ENCODE measurements around the gene RBP3. TPM values are rescaled to one million over a fixed set of nuclear protein-coding genes. Genes with fewer than 3 reads are reported as not detected.

The RBP3 gene
- not detected in 2 replicates for total RNA-seq (2014; rRNA removed; shearing (Covaris generic))

GRCh38 chr10:47348138-47348651, at the start of gene RBP3:
RBP3 (plus strand) TSS chr10:47348363; CDS start chr10:47348485, 122 bp downstream.
- H3K9me3 ChIP-seq (replicated peaks), result no peaks in the 10 kb centered on the region
- H3K27ac ChIP-seq, result no peak within 1 kb of the TSS
- no peak within 1 kb of the TSS for H3K4me3 ChIP-seq
- no peaks in the 10 kb centered on the region for H3K27me3 ChIP-seq
- no peaks in the 10 kb centered on the region for H3K4me1 ChIP-seq
- H3K36me3 ChIP-seq, result no peaks in the 10 kb centered on the region
- no peak for DNase-seq

- Histone ChIP-seq H3K9me3 (replicated peaks) (no peaks in the 10 kb centered on the region), H3K36me3 (no peaks in the 10 kb centered on the region), H3K27ac (no peak overlapping the region), H3K4me1 (no peaks in the 10 kb centered on the region; the same call in 1 of the 2 replicates), H3K4me3 (no peak overlapping the region), H3K27me3 (no peaks in the 10 kb centered on the region)
- no peak for DNase-seq
These were observed 49.4 kb upstream of the RBP3 start for GRCh38 chr10:47298715-47299114.

DNA sequence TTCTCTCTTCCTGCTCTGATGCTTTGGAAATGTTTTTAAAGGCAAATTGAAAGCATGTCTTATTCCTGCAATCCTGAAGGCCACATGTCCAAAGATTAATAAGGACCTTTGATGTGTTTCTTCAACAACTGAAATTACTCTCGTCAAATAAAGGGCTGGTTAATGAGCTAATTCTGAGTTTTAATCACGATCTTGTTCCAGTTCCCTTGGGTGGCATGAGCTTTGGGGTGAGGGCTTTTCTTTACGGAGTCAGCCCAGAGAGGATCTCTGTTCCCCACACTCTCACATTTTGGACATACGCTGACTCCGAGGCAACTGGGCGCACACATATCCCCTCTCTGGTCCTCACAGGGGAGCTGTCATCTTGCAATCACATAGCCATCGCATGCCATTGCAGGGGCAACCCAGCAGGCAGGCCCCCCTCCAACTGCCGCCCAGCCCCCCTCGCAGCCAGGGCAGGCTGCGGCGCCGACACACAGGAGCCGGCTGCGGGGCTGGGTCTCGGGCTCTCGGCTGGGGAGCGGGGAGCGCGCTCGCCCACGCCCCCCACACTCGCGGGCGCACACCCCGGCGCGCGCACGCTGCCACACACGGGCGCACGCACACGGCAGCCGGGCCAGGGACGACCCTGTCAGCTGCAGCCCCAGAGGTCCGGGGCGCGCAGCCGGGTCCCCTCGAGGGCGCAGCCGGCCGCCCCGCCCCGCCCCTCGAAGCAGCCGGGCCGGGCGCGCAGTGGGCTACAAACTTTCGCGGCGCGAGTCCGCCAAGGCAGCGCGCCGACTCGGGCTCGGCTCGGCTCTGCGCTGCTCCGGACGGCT, 48.3 kb upstream of the RBP3 start, which contains the start of gene GDF10:
Gene GDF10, plus strand, starts transcription at position 587 of the 818 bp plus-strand sequence. CDS start 455 bp downstream, outside the sequence.
- H3K36me3 ChIP-seq, result no peaks in the 10 kb centered on the region
- no peaks in the 10 kb centered on the region for H3K27me3 ChIP-seq
- H3K4me1 ChIP-seq, result no peaks in the 10 kb centered on the region; the same call in 1 of the 2 replicates
- H3K27ac ChIP-seq, result no peak within 1 kb of the TSS
- no peaks in the 10 kb centered on the region for H3K9me3 ChIP-seq (replicated peaks)
- no peak for DNase-seq
- no peak within 1 kb of the TSS for H3K4me3 ChIP-seq

DNA sequence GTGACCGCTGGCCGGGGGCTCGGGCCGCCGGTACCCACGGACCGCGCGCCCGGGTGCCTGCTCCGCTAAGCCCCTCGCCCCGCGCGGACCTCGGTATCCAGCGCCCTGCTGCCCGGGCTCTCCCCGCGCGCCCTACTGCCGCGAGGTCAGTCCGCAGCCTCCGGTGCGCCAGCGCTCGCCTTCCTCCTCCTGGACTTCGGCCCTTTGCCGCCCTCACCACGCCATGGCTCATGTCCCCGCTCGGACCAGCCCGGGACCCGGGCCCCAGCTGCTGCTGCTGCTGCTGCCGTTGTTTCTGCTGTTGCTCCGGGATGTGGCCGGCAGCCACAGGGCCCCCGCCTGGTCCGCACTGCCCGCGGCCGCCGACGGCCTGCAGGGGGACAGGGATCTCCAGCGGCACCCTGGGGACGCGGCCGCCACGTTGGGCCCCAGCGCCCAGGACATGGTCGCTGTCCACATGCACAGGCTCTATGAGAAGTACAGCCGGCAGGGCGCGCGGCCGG, 47.7 kb upstream of the RBP3 start:
- Histone ChIP-seq H3K27me3 (no peaks in the 10 kb centered on the region), H3K4me1 (no peaks in the 10 kb centered on the region; the same call in 1 of the 2 replicates), H3K4me3 (no peak overlapping the region), H3K36me3 (no peaks in the 10 kb centered on the region), H3K9me3 (replicated peaks) (no peaks in the 10 kb centered on the region), H3K27ac (no peak overlapping the region)
- DNase-seq, result no peak

DNA sequence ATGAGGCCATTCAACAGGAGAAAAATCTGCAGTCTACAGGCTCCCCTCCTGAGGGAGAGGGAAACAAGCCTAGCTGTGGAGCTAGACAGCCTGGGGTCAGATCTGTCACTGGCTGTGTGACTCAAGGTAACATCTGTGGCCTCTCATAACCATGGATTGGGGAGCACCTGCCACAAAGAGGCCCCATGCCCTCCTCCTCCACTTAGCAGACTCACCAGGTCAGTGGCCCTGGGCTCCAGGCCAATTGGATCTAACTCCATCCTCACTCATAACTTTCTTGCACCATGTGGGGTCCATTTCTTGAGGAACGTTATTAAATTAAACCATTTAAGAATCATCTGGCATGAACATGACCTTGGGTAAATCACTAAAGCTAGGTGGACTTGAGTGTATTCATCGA, 46.3 kb upstream of the RBP3 start:
- Histone ChIP-seq H3K27ac (no peak overlapping the region), H3K4me1 (no peaks in the 10 kb centered on the region), H3K27me3 (no peaks in the 10 kb centered on the region), H3K9me3 (replicated peaks) (no peaks in the 10 kb centered on the region), H3K36me3 (no peaks in the 10 kb centered on the region), H3K4me3 (no peak overlapping the region)
- peak; percentile 9 to 42 for DNase-seq

DNA sequence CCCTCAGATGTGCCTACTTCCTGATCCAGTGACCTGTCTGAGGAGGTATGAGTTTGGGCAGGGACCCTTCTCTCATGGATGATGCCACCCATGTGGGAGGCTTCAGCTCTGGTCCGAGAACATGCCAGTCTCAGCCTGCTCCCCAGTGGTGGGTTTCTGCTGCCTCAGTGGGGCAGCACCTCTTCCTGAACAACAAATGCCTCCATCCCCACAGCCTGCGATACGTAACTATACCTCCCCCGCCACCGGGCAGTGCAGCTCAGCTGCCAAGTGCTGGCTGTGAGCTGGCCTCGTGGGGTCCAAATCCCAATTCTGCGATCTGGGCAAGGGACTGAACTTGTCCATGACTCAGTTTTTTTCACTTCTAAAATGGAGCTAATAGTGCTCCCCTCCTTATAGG, 45.1 kb upstream of the RBP3 start:
- H3K27me3 ChIP-seq, result no peaks in the 10 kb centered on the region
- no peak overlapping the region for H3K4me3 ChIP-seq
- no peaks in the 10 kb centered on the region for H3K9me3 ChIP-seq (replicated peaks)
- H3K27ac ChIP-seq, result no peak overlapping the region
- no peak for DNase-seq
- no peaks in the 10 kb centered on the region for H3K4me1 ChIP-seq
- no peaks in the 10 kb centered on the region for H3K36me3 ChIP-seq

DNA sequence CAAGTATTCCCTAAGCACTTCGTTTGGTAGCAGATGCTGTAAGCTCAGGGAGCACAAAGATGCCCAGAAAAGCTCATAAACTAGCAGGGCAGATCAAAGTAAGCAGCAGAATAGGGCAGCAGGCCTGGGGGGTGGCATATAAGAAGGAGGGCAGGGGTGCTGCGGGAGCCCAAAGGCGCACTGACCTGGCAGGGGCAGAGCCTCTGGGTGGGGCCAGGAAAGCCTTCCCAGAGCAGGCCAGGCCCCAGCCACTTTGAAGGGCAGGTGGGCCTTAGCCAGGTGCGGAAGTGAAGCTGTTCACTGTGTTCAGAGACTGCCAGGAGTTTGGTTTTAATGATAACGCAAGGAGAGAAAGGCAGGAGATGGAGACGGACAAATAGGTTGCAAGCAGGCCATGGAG, 44.3 kb upstream of the RBP3 start:
- no peaks in the 10 kb centered on the region for H3K4me1 ChIP-seq
- no peak overlapping the region for H3K27ac ChIP-seq
- no peaks in the 10 kb centered on the region for H3K9me3 ChIP-seq (replicated peaks)
- H3K27me3 ChIP-seq, result no peaks in the 10 kb centered on the region
- DNase-seq, result no peak
- H3K36me3 ChIP-seq, result no peaks in the 10 kb centered on the region
- H3K4me3 ChIP-seq, result no peak overlapping the region

DNA sequence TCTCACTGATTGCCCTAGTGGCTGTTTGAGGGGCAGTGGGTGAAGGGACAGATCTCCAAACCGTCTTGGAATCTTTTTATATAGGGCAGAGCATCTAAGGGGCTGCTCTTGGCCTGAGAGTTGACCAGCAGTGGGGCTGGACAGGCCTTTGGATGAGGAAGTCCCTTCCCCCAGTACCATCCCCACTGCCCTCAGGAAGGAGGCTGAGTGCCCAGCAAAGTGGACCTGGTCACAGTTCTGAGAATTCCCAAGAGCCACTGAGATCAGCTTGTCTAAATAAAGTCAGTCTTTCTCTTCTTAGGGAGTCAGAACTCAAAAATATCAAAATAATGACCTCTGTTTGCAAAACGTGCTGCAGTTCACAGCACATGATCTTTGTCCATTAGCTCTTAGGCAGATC, 42.6 kb upstream of the RBP3 start:
- Histone ChIP-seq H3K9me3 (replicated peaks) (no peaks in the 10 kb centered on the region), H3K4me3 (no peak overlapping the region), H3K4me1 (no peaks in the 10 kb centered on the region), H3K27me3 (no peaks in the 10 kb centered on the region), H3K27ac (no peak overlapping the region), H3K36me3 (no peaks in the 10 kb centered on the region)
- no peak for DNase-seq

DNA sequence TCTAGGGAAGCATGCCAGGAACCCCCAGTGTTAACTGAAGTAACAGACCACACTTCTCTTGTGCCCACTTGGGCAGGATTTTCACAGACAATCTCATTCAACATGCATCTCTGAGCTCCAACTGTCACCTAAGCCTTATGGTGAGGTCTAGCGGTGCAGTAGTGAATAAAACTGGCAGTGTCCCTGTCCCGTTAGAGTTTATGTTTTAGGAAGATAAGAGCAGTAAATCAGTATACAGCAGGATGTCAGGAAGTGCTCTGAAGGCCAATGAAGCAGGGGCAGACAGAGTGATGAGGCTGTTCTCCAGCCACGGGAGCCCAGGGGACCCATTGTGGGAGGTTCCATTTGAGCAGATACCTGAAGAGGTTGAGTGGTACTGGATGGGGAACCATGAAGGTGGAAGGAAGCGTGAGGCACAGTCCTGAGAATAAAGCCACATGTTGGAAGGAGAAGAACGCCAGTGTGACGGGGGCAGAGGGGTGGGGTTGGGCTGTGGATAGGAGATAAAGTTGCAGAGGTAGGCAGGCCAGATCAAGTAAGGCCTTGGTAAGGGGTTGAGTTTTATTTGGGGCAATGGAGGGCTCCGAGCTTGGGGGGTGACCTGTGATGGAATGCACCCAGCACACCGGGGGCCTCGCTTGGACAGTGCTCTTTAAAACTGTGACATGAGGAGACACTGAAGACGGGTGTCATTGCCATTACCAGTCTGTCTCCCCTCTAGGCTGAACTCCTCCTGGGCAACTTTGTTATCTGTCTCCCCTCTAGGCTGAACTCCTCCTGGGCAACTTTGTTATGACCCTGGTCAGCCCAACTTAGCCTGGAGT, 41.6 kb upstream of the RBP3 start:
- H3K4me1 ChIP-seq, result no peaks in the 10 kb centered on the region
- DNase-seq, result no peak
- no peaks in the 10 kb centered on the region for H3K27me3 ChIP-seq
- no peaks in the 10 kb centered on the region for H3K9me3 ChIP-seq (replicated peaks)
- no peak overlapping the region for H3K27ac ChIP-seq
- no peaks in the 10 kb centered on the region for H3K36me3 ChIP-seq
- no peak overlapping the region for H3K4me3 ChIP-seq

GRCh38 chr10:47307381-47307780, 40.8 kb upstream of the RBP3 start:
- Histone ChIP-seq H3K36me3 (no peaks in the 10 kb centered on the region), H3K27ac (no peak overlapping the region), H3K27me3 (no peaks in the 10 kb centered on the region), H3K9me3 (replicated peaks) (no peaks in the 10 kb centered on the region), H3K4me3 (no peak overlapping the region), H3K4me1 (no peaks in the 10 kb centered on the region)
- no peak for DNase-seq

- Histone ChIP-seq H3K4me3 (no peak overlapping the region), H3K27me3 (no peaks in the 10 kb centered on the region), H3K36me3 (no peaks in the 10 kb centered on the region), H3K9me3 (replicated peaks) (no peaks in the 10 kb centered on the region), H3K27ac (no peak overlapping the region), H3K4me1 (no peaks in the 10 kb centered on the region)
- no peak for DNase-seq
These were observed 39.4 kb upstream of the RBP3 start for GRCh38 chr10:47308775-47309174.

DNA sequence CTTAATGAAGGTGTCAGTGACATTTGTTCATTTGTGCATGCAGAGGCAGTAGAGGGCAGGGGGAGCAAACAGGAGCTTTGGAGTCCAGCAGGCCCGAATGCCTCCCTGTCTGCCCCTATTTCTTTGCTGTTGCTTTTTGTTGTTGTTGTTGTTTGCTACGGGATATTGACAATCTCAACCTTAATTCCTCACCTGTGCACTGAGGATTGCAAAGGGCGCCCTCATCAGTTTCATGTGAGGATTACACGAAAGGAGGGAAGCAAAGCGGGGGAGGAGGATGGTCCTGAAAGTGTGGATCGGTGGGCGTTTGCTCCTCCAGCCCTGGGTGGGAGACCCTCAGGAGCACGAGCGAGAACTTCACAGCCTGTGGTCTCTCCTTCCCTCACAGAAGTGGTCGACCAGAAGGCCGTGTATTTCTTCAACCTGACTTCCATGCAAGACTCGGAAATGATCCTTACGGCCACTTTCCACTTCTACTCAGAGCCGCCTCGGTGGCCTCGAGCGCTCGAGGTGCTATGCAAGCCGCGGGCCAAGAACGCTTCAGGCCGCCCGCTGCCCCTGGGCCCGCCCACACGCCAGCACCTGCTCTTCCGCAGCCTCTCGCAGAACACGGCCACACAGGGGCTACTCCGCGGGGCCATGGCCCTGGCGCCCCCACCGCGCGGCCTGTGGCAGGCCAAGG, 38.6 kb upstream of the RBP3 start:
- no peaks in the 10 kb centered on the region for H3K27me3 ChIP-seq
- H3K9me3 ChIP-seq (replicated peaks), result no peaks in the 10 kb centered on the region
- no peaks in the 10 kb centered on the region for H3K4me1 ChIP-seq
- H3K4me3 ChIP-seq, result no peak overlapping the region
- no peak for DNase-seq
- H3K27ac ChIP-seq, result no peak overlapping the region
- no peaks in the 10 kb centered on the region for H3K36me3 ChIP-seq

DNA sequence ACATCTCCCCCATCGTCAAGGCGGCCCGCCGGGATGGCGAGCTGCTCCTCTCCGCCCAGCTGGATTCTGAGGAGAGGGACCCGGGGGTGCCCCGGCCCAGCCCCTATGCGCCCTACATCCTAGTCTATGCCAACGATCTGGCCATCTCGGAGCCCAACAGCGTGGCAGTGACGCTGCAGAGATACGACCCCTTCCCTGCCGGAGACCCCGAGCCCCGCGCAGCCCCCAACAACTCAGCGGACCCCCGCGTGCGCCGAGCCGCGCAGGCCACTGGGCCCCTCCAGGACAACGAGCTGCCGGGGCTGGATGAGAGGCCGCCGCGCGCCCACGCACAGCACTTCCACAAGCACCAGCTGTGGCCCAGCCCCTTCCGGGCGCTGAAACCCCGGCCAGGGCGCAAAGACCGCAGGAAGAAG, 38.1 kb upstream of the RBP3 start:
- Histone ChIP-seq H3K27ac (no peak overlapping the region), H3K9me3 (replicated peaks) (no peaks in the 10 kb centered on the region), H3K4me3 (no peak overlapping the region), H3K4me1 (no peaks in the 10 kb centered on the region), H3K27me3 (no peaks in the 10 kb centered on the region), H3K36me3 (no peaks in the 10 kb centered on the region)
- no peak for DNase-seq

DNA sequence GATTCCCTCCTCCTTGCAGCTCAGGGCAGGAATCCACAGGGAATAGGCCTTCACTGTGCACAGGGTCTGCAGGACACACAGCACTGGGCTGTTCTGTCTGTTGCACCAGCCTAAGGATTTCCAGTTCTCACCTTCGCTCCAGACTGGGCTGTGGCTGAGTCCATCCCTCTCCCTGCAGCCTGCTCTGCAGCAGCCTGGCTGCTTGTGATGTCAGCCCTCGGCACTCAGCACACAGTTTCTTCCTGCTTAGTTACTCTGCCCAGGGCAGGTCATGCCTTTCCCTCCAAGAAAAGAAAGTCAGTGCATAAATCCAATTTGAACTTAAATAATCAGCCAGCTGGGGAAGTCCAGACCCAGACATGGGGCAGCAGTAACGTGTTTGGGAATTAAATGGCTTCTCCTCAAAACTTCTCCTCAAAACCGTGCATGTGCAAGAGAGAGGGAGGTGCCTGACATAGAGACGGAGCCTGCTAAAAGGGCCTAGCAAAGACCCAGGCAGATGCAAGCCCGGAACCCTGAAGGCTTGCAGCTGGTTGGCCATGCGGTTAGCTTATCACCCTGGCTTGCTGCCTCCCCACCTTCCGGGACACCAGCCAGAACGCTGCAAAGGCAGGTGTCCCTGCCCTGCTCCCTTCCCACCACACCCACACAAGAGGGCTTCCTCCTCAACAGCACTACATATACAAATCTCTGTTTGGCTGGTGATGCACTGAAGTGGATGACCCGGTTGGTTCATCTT, 36.8 kb upstream of the RBP3 start:
- no peaks in the 10 kb centered on the region for H3K9me3 ChIP-seq (replicated peaks)
- no peaks in the 10 kb centered on the region for H3K27me3 ChIP-seq
- H3K27ac ChIP-seq, result no peak overlapping the region
- H3K4me3 ChIP-seq, result no peak overlapping the region
- no peaks in the 10 kb centered on the region for H3K4me1 ChIP-seq
- H3K36me3 ChIP-seq, result no peaks in the 10 kb centered on the region
- peak in 1 of 2 experiments; percentile 19 for DNase-seq
